HG02678 (cell line): Measurements from ENCODE around the gene DYNC1I2.

Source experiments
- ATAC-seq: cut with Tn5 transposase; IDR thresholded peaks from one replicate; pipeline ENCODE4 v1.9.1; 2021; ENCODE audit warnings: mild to moderate bottlenecking, moderate library complexity; ENCODE audit not compliant: unreplicated experiment

The DYNC1I2 gene

DNA sequence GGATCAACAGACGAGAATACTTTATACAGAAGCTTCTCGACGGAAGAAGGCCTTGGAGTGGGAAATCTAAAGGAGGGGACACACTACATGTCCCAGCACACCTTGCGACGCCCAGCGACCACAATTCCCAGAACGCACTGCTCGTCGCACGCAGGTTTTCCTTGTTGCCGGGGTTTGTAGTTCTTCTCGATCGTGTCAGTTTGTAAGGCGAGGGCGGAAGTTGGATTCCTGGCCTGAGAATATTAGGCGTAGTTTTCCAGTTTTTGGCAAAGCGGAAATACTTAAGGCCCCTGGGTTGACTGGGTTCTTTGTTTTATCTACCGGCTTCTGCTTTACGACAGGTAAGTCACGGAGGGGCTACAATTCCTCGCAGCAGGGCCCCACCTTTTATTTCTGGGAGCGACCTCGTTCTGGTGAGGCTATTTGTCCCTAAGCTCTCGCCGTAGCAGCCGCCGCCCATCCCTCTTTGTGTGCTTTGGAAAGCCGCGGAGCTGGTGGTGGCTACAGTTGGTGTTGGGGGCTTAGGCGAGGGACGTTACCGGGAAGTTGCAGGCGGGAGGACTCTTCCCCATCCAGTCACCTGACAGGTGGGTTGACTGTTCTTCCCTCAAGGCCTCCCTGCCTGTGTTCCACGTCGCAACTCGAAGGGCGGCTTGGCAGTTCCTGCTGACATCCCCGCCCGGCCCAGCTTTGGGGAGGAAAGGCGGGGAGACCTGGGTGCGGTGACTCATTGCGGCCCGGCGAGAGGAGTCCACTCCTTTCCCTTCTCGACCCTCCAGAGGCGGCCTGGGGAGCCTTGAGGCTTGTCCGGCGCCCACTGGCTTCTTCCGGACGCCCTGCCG lies at the start of gene DYNC1I2:
Gene DYNC1I2 (plus strand): TSS at position 183 of the 842 bp plus-strand sequence. CDS start 2,687 bp downstream, outside the sequence.
- peak; percentile 95 for ATAC-seq

DNA sequence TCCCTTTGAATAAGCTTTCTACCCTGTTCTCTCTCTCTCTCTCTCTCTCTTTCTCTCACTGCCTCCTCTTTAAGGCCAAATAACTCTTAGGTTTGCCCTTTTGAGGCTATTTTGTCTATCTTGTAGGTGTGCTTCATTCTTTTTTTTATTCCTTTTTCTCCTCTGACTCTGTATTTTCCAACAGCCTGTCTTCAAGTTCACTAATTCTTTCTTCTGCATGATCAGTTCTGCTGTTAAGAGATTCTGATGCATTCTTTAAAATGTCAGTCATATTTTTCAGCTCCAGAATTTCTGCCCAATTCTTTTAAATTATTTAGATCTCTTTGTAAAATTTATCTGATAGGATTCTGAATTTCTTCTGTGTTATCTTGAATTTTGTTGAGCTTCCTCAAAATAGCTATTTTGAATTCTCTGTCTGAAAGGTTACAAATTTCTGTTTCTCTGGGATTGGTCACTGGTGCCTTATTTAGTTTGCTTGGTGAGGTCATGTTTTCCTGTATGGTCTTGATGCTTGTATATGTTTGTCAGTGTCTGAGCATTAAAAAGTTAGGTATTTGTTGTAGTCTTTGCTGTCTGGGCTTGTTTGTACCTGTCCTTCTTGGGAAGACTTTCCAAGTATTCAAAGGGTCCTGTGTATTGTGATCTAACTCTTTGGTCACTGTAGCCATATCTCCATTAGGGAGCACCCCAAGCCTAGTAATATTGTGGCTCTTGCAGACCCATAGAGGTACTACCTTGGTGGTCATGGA lies 35.4 kb upstream of the DYNC1I2 start:
- ATAC-seq, result no peak

DNA sequence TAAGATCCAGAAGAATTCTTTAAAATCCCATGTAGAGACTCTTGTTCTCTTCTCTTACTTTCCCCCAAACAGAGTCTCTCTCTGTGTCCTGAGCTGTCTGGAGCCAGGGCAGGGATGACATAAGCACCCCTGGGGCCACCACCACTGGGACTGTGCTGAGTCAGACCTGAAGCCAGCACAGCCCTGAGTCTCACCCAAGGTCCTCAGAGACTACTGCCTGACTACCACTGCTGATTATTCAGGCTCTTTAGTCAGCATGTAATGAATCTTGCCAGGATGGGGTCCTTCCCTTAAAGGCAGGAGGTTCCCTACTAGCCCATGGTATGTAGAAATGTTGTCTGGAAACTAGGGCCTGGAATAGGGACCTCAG lies 34.9 kb upstream of the DYNC1I2 start:
- peak; percentile 56 for ATAC-seq

DNA sequence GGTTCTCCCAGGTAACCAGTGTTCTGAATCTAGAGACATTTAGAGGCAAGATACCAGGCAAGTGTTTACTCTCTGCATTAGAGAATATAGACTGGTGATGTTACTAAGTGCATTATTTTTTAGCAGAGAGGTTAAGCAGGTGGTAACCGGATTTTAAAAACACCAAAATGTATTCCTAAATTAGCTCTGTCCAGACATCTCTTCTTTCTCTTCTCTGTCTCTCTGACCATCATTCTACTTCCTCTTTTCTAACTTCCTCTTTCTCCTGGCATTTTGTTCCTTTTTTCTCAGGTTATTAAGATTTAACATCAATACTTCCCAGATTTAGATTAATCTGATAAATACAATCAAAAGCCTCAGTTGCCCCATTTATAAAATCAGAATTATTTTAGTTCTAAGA lies 31.7 kb upstream of the DYNC1I2 start:
- no peak for ATAC-seq

DNA sequence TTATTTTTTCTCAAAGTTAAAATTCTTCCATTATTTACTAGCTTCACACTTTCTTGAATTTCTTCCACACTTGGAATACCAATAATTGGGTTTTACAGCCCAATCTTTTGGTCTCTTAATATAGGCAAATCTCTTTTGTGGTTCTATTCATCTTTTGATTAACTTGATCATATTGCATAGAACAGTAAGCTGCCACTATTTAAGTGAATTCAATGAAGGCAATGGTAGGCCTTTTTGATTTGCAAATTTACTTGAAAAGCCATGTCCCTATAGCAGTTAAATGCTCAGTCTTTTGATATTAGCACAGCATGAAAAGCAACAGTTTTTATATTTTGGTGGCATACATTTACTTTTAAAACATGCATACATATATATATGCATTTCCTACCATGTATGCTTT lies 20.2 kb upstream of the DYNC1I2 start:
- no peak for ATAC-seq

DNA sequence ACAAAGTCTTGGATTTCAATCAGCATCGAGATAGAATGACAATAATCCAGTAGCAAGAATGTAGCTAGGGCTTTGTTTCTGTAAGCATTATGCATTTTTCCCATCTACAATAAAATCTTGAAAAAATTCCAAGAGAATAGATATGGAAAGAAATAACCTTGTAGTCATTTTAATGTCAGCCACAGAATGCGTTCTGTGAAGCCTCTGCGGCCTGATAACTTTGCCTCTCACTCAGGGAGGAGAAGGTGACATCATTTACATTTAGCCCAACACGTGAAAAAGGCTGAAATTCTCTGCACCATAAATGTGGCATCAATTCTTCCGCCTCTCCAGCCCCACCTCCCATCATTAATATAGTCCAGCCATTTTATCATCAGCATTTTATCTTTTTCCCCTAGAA lies 19.1 kb upstream of the DYNC1I2 start:
- ATAC-seq, result no peak

DNA sequence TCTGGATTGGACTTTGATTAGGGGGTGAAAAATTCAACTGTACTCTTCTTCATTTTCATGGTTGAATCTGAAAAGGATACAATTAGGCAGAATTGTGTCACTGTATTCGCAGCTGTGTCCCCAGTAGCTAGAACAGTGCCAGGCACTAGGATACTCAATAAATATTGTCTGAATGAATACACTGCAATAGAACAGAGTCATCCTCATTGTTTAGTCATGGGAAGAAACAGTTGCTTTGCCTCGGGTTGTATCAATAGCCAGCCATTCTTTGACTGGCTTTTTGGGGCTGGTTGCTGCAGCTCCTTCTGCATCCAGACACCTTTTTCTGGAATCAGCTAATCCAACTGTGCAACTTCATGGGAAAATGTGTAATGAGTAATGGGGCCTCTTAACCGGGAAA lies 18.1 kb upstream of the DYNC1I2 start:
- no peak for ATAC-seq

DNA sequence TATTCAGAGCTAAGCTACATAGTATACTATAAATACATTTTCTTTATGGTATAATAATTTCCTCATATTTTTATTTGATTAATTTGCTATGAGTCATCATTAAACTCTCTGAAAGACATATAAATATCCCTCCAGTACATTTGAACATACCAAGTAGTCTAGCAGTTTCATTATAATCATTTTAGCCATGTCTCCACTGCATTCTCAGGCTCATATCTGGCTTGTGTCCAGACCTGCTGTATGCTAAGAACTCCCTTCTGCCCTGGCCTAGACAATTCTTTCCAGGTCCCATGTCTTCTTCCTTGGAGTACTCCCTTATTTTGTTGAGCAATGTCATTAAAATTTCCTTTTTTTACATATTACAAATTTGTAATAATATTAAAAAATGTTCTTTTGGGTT lies 16.6 kb upstream of the DYNC1I2 start:
- no peak for ATAC-seq

DNA sequence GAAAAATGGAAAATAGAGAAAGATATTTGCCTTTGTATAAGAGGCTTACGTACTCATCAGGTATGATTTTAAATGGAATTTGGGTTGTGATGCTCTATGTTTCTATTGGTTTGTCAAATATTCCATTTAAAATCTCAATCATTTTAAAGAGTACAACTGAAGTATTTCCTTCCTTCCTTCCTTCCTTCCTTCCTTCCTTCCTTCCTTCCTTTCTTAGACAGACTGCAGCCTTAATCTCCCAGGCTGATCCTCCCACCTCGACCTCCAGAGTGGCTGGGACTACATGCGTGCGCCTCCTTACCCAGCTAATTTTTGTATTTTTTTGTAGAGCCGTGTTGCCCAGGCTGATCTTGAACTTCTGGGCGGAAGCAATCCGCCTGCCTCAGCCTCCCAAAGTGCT lies 15.4 kb upstream of the DYNC1I2 start:
- ATAC-seq, result no peak

DNA sequence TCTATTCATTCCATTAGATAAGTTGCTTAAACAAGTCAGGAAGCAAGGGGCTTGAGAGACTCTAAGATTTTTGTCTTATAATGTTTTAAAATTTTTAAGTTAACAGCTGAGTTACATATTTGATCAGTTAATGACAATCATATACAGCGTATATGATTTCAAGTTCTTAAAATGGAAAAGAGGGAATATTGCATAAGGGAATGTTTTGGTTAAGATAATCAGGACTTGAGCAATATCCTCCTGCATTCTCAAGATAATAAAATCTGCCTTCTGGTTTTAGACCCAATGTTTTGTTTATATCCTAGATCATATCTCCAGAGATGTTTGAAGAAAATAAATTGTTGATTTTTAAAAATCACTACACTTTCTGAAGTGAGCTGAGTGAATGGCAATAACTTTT lies 13.4 kb upstream of the DYNC1I2 start:
- no peak for ATAC-seq

DNA sequence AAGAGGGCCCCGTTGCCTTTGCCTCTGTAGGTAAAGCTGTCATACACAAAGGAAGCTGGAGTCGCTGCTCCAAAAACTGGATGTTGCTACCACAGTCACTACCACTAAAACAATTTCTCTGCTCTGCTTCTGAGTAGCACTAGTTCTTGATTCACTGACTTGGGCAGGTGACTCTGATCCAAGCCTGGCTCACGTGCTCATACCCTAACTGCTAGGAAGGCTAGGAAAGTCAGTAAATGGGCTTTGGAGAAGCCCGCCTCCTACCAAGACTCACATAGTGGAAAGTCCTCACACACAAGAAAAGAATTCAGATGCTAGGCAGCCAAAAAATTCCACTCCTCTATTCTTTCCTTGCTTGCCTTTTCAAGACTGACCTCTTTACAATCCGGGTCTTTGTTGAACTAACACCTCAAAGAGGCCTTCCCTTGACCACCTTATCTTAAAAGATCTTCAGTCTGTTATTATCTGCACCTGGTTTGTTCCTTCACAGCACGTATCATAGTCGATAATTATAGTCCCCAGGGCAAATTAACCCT lies 11.4 kb upstream of the DYNC1I2 start:
- ATAC-seq, result no peak

DNA sequence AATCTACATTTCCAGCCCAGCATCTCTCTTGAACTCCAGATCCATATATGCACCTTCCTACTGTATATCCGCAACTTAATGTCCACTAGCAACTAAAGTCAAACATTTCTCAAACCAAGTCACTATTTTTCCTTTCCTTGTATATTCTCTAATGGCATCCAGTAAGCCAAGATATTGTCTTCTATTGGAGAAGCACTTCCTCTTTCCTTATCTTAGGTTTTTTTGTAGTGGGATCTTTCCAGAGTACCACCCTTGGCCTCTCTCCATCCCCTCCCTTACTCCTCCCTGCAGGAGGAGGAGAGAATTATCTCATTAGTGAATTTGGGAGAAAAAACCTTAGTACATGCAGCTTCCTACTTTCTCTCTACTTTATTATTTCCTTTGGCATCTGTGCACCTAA lies 8.7 kb upstream of the DYNC1I2 start:
- ATAC-seq, result no peak

DNA sequence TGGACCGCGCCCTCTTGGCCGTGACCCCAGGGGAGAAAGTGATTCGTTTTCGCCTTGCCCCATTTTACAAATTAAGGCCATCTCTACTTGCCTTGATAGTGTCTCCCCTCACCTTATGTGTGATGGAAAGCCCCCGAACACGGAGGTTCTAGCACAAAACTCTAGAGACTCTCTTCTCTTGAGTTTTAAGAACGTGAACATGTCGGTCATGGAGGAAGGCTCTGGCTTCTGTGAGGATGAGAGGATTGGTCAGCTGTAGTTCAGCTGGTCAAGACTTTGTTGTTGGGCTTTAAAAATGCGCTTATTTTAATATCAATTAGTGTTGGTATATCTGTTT lies 828 bp downstream of the DYNC1I2 start:
- peak; percentile 6 for ATAC-seq

DNA sequence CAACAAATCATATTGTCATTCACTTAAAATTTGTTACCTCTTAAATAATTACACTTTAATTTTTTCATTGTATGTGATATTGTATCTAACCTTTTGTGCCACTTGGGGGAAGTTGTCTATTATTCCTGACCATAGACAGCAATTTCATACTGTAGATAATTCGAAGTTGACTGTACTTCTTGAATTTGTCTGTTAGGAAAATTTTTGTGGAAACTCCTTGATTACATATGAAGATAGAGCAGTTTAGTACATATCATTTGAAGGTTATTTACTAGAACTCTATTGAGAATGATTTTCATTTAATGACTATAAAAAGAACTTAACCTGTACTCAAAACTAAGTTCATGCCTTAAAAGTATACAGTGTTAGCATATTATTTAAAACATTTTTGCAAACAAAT lies 5.1 kb downstream of the DYNC1I2 start:
- no peak for ATAC-seq

DNA sequence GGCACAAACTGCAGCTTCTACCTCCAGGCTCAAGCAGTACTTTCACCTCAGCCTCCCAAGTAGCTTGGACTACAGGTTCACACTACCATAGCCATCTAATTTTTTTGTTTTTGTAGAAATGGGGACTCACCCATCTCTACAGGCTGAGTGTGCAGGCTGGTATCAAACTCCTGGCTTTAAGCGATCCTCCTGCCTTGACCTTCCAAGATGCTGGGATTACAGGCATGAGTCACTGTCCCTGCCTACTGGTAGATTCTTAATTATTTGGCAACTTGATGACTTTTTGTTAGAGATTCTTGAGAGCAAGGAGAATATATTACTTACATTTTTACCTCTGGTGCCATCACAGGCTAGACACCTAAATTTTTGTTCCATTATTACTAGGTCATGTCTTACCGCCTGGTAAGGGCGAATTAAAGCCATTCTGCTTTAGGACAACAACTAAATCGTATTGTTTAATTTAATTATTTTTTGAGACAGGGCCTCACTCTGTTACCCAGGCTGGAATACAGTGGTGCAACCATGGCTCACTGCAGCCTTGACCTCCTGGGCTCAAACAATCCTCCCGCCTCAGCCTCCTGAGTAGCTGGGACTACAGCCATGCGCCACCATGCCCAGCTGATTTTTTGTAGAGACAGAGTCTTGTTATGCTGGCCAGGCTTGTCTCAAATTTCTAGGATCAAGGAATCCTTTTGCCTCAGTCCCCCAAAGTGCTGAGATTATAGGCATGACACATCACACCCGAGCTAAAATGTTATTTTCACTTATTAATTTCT lies 15.7 kb downstream of the DYNC1I2 start:
- no peak for ATAC-seq

DNA sequence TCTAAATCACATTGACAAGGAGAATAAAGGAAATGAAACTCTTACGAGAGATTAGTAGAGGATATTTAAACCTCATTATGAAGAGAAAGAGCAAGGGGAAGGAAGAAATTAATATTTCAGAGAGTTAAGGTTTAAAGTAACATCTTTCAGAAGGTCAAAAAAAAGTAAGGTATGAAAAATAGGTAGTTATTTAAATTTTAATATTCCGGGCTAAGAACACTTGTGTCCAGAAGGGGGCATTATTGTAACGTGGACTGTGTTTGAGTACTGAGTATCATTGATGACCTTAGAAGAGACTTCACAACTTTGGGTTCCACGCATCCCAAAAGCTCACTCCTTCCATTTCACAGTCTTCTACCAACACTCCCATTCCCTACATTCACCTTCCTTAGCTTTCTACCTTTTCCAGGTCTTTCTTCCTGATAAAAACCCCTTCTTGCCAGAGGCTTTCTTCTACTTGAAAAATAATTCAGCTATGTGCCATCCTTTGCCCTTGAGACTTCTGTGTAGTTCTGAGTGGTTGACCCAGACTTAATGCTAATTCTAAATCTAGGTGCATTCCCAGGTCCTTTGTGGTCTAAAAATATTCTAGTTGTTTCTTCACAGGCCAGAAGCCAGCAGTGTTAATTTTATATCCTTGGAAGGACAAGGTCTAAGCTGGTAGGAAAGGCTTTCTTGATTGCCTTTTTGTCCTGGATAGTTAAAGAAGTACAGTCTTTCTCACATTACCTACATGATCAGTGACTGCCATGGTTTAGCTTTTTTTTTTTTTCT lies 16.5 kb downstream of the DYNC1I2 start:
- no peak for ATAC-seq

DNA sequence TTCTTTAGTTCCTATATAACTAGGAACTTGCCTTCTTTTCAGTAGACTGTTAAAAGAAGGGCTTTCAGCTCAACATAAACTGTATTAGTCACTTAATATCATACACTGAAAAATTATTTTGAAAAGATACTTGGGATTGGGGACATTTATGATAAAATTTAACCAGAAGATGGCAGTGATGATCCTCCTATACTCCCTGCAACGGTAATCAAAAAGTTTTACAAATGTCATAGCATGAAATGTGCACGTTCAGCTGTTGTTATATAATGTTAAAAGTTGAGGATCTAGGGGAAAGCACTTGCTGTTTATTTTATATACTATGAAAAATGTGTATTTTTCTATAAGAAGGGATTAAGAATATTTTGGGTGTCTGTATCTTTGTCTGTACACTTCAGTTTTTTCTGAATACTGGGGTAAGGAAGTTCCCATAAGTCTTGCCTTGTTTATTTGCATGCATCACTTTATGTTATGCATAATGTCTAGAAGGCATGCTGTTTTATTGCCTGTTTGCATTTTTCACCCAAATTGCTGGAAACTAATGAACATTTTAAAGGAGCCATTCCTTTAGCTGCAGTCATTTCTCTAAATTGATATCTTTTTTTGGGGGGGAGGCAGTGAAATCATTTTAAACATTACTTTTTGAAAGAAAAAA lies 19.0 kb downstream of the DYNC1I2 start:
- ATAC-seq, result no peak

DNA sequence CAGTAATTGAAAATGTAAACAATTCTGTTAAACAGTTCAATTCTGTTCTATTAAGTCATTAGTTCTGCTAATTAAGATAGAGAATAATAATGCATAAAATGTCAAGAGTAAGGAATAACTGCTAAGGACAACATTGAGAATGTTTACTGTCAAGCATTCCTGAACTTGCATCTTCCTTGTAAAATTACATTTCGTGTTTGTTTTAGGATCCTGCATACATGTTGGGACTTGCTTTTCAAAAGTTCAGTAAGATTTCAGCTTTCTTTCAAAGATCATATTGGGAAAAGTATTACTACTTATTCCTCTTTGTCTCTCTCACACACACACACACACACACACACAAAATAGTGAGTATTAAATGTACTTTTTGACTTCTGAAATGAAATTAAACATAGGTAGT lies 20.5 kb downstream of the DYNC1I2 start:
- ATAC-seq, result no peak

DNA sequence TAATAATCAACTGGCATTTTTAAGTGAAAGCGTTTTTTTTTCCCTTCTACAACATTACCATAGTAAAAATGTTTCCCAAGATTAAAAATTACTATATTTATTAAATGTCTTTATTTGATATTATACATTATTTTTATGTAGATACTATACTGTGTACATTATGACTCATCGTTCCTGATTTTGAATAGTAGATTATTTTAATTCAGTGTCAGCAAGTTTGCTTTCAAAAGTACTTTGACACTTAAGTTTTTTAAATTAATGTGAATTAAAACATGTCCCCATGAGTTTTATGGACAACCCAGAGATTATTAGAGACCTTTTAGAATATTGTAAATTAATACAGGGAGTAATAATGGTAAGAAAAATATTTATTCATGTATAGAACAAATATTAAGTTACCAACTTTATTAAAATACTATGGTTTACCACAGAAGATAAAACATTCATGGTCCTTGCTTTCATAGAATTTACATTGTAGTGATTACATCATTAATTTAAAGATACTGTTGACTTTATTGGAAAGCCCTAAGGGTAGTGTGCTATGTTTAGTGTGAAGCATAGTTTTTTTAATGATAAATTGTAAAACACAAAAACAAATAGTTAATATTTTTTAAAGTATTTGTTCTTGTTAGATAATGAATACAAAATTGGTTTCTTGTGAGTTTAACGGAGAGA lies 21.9 kb downstream of the DYNC1I2 start:
- ATAC-seq, result no peak

DNA sequence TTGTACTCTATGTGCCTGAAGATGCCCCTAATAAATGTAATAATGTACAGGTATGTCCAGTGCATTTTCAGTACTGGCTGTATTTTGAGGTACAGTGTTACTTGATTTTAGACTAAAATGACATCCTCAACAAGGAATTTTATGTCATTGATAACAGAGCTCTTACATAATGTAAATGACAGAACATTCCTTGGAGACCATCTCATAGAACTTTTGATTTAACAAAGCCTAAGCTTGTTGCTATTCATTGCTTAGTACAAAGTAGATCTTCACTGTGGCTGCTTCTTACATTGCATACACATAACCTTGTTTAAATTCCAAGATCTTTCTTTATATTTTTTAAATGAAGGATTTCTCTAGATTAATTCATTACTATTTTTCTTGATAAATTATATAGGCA lies 24.1 kb downstream of the DYNC1I2 start:
- ATAC-seq, result no peak
